ENCODE results near the gene KIAA0232.
"Not testable (repeated sequence)": the region's sequence is repeated elsewhere in the genome, so short reads cannot be mapped to it uniquely, and the experiment has no call there.

The KIAA0232 gene

GRCh38 chr4:6881908-6882307 lies 99.4 kb downstream of the KIAA0232 start:
- H3K36me3 Mint-ChIP-seq: peaks cover 6% of the 10 kb centered on the region
- H3K27ac Mint-ChIP-seq: no peak overlapping the region
- H3K27me3 Mint-ChIP-seq: no peaks in the 10 kb centered on the region
- H3K4me1 Mint-ChIP-seq (ENCODE audit: low read depth): no peaks in the 10 kb centered on the region
- H3K4me3 Mint-ChIP-seq: no peak overlapping the region
- no peaks in the 10 kb centered on the region for H3K9me3 Mint-ChIP-seq (ENCODE audit: low read depth)

GRCh38 chr4:6884341-6884870 lies 101.9 kb downstream of the KIAA0232 start:
- no peaks in the 10 kb centered on the region for H3K27me3 Mint-ChIP-seq
- no peaks in the 10 kb centered on the region for H3K9me3 Mint-ChIP-seq (ENCODE audit: low read depth)
- H3K4me3 Mint-ChIP-seq: no peak overlapping the region
- H3K27ac Mint-ChIP-seq: peak overlapping the region; percentile 59
- H3K4me1 Mint-ChIP-seq (ENCODE audit: low read depth): no peaks in the 10 kb centered on the region
- H3K36me3 Mint-ChIP-seq: no peaks in the 10 kb centered on the region

- H3K4me3 Mint-ChIP-seq: no peak overlapping the region
- no peaks in the 10 kb centered on the region for H3K4me1 Mint-ChIP-seq (ENCODE audit: low read depth)
- H3K27ac Mint-ChIP-seq: peak overlapping the region; percentile 50
- H3K9me3 Mint-ChIP-seq (ENCODE audit: low read depth): no peaks in the 10 kb centered on the region
- H3K36me3 Mint-ChIP-seq: no peaks in the 10 kb centered on the region
- H3K27me3 Mint-ChIP-seq: no peaks in the 10 kb centered on the region
Observed at GRCh38 chr4:6885953-6886557, 103.5 kb downstream of the KIAA0232 start.

GRCh38 chr4:6886886-6887285 lies 104.4 kb downstream of the KIAA0232 start:
- Mint-ChIP-seq H3K27ac (no peak overlapping the region), H3K36me3 (no peaks in the 10 kb centered on the region), H3K4me3 (no peak overlapping the region), H3K9me3 (ENCODE audit: low read depth) (no peaks in the 10 kb centered on the region), H3K4me1 (ENCODE audit: low read depth) (peaks cover 7% of the 10 kb centered on the region), H3K27me3 (no peaks in the 10 kb centered on the region)

DNA sequence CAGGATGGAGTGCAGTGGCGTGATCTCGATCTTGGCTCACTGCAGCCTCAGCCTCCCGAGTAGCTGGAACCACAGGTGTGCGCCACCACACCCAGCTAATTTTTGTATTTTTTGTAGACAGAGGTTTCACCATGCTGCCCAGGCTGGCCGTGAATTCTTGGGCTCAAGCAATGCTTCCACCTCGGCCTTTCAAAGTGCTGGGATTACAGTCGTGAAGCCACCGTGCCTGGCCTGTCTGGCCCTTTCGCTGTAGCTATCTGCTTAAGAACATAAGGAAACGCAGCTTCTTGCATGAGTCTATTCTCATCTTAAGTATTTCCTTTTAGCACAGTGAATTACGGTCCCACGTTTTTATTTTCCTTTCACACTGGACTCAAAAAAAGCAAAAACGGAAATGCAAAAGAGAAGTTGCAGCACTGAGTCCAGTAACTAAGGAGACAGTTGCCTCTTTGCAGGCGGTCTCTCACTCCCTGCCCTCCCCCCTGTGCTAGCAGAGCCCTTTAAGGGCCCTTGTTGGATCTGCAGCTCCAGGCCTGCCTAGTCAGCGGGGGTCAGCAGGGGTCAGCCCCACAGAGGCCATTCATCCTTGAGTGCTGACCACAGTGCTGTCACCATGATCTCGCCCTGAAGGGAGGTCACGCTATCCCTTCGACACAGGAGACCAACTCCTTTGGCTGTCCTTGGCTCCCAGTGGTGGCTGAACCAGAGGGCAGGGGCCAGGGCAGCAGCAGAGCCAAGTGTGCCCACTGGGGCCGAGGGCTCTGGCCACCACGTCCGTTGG lies 105.3 kb downstream of the KIAA0232 start:
- Mint-ChIP-seq H3K27me3 (no peaks in the 10 kb centered on the region), H3K36me3 (no peaks in the 10 kb centered on the region), H3K4me1 (ENCODE audit: low read depth) (peaks cover 15% of the 10 kb centered on the region), H3K9me3 (ENCODE audit: low read depth) (no peaks in the 10 kb centered on the region), H3K4me3 (no peak overlapping the region), H3K27ac (no peak overlapping the region)

- H3K9me3 Mint-ChIP-seq (ENCODE audit: low read depth): no peaks in the 10 kb centered on the region
- H3K27ac Mint-ChIP-seq: no peak overlapping the region
- peaks cover 18% of the 10 kb centered on the region for H3K4me1 Mint-ChIP-seq (ENCODE audit: low read depth)
- H3K4me3 Mint-ChIP-seq: no peak overlapping the region
- H3K27me3 Mint-ChIP-seq: no peaks in the 10 kb centered on the region
- H3K36me3 Mint-ChIP-seq: no peaks in the 10 kb centered on the region
Observed at GRCh38 chr4:6888506-6889071, 106.1 kb downstream of the KIAA0232 start.

- no peaks in the 10 kb centered on the region for H3K27me3 Mint-ChIP-seq
- no peak overlapping the region for H3K4me3 Mint-ChIP-seq
- peak overlapping the region; percentile 22 for H3K27ac Mint-ChIP-seq
- H3K36me3 Mint-ChIP-seq: no peaks in the 10 kb centered on the region
- H3K4me1 Mint-ChIP-seq (ENCODE audit: low read depth): peaks cover 25% of the 10 kb centered on the region
- no peaks in the 10 kb centered on the region for H3K9me3 Mint-ChIP-seq (ENCODE audit: low read depth)
Observed at GRCh38 chr4:6889101-6889735, 106.7 kb downstream of the KIAA0232 start.

GRCh38 chr4:6889736-6890324 lies 107.3 kb downstream of the KIAA0232 start:
- no peak overlapping the region for H3K27ac Mint-ChIP-seq
- no peaks in the 10 kb centered on the region for H3K27me3 Mint-ChIP-seq
- peaks cover 27% of the 10 kb centered on the region for H3K4me1 Mint-ChIP-seq (ENCODE audit: low read depth)
- no peaks in the 10 kb centered on the region for H3K9me3 Mint-ChIP-seq (ENCODE audit: low read depth)
- no peak overlapping the region for H3K4me3 Mint-ChIP-seq
- H3K36me3 Mint-ChIP-seq: no peaks in the 10 kb centered on the region

- Mint-ChIP-seq H3K36me3 (no peaks in the 10 kb centered on the region), H3K4me3 (no peak overlapping the region), H3K4me1 (ENCODE audit: low read depth) (peaks cover 31% of the 10 kb centered on the region), H3K9me3 (ENCODE audit: low read depth) (no peaks in the 10 kb centered on the region), H3K27ac (no peak overlapping the region), H3K27me3 (no peaks in the 10 kb centered on the region)
Observed at GRCh38 chr4:6890358-6890757, 107.8 kb downstream of the KIAA0232 start.

- not testable (repeated sequence) for H3K27ac Mint-ChIP-seq; H3K36me3 Mint-ChIP-seq; H3K27me3 Mint-ChIP-seq; H3K9me3 Mint-ChIP-seq (ENCODE audit: low read depth); H3K4me3 Mint-ChIP-seq
- peaks cover 31% of the 10 kb centered on the region for H3K4me1 Mint-ChIP-seq (ENCODE audit: low read depth)
Observed at GRCh38 chr4:6890971-6891370, 108.4 kb downstream of the KIAA0232 start.

DNA sequence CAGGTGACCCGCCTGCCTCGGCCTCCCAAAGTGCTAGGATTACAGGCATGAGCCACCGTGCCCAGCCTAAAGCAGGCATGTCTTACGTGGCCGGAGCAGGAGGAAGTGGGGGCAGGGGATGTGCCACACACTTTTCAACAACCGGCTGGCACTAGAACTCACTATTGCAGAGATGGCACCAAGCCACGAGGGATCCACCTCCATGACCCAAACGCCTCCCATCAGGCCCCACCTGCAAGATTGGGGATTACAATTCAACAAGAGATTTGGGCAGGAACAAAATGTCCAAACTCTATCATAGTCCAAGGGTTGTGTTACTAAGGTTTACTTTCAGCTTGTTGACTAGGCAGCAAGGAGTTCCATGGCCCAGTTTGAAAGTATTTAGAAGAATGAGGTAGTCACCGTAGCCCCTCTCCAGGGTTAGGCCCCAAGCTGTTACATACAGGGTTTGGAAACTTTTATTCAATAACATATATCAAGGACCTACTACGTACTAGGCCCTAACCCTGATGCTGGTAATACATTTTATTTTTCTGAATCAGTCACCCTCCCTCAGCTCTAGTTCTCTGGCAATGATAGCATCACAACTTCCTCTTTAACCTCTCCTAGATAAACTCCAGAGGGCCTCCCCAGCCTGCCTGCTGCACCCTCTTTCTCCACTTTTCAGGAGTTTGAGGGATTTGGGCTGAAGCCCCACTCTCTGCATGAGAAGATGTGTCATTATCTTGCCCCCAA lies 109.1 kb downstream of the KIAA0232 start:
- no peaks in the 10 kb centered on the region for H3K36me3 Mint-ChIP-seq
- H3K4me1 Mint-ChIP-seq (ENCODE audit: low read depth): peaks cover 31% of the 10 kb centered on the region
- no peaks in the 10 kb centered on the region for H3K9me3 Mint-ChIP-seq (ENCODE audit: low read depth)
- H3K4me3 Mint-ChIP-seq: peak overlapping the region; percentile 32
- H3K27ac Mint-ChIP-seq: peak overlapping the region; percentile 5
- H3K27me3 Mint-ChIP-seq: no peaks in the 10 kb centered on the region

- Mint-ChIP-seq H3K36me3 (no peaks in the 10 kb centered on the region), H3K27me3 (no peaks in the 10 kb centered on the region), H3K4me3 (peak overlapping the region; percentile 32), H3K4me1 (ENCODE audit: low read depth) (peaks cover 31% of the 10 kb centered on the region), H3K27ac (no peak overlapping the region), H3K9me3 (ENCODE audit: low read depth) (no peaks in the 10 kb centered on the region)
Observed at GRCh38 chr4:6892190-6892908, 109.8 kb downstream of the KIAA0232 start.

GRCh38 chr4:6892909-6893202 lies 110.3 kb downstream of the KIAA0232 start:
- Mint-ChIP-seq H3K27me3 (no peaks in the 10 kb centered on the region), H3K4me1 (ENCODE audit: low read depth) (peaks cover 31% of the 10 kb centered on the region), H3K4me3 (no peak overlapping the region)

More at GRCh38 chr4:6892909-6893202, 110.3 kb downstream of the KIAA0232 start:
- Mint-ChIP-seq H3K27ac (no peak overlapping the region), H3K36me3 (no peaks in the 10 kb centered on the region), H3K9me3 (ENCODE audit: low read depth) (no peaks in the 10 kb centered on the region)
